Endothelial cell of umbilical vein (primary cell): ENCODE results near the gene PSORS1C1.
A peak's percentile ranks its signal among the peaks of the same experiment; 100 is the strongest.

Source experiments
- MAX ChIP-seq: IDR thresholded peaks from 2 replicates; pipeline ENCODE4 v1.6.1; 2011; ENCODE audit not compliant: insufficient read depth, insufficient read length
- POLR2A ChIP-seq: IDR thresholded peaks from 2 replicates; pipeline ENCODE4 v1.6.1; 2012; ENCODE audit warnings: low read depth, mild to moderate bottlenecking, control low read depth, low read length
- TF ChIP-seq, protein P1 (sequence below), 2 donors: IDR thresholded peaks; 1 replicate in 1 of 2; 2 replicates in 1 of 2; pipeline ENCODE4 v1.5.1; 2011; ENCODE audit warnings: low read length in 2 of 2, mild to moderate bottlenecking in 2 of 2, moderate library complexity in 2 of 2, control low read depth in 1 of 2, inconsistent platforms in 1 of 2, low read depth in 1 of 2; ENCODE audit not compliant: insufficient read depth in 1 of 2; ENCODE audit errors: extremely low read depth in 1 of 2

- TF ChIP-seq POLR2A (peak; percentile 24), MAX (no peak)
- TF ChIP-seq, protein P1, sequence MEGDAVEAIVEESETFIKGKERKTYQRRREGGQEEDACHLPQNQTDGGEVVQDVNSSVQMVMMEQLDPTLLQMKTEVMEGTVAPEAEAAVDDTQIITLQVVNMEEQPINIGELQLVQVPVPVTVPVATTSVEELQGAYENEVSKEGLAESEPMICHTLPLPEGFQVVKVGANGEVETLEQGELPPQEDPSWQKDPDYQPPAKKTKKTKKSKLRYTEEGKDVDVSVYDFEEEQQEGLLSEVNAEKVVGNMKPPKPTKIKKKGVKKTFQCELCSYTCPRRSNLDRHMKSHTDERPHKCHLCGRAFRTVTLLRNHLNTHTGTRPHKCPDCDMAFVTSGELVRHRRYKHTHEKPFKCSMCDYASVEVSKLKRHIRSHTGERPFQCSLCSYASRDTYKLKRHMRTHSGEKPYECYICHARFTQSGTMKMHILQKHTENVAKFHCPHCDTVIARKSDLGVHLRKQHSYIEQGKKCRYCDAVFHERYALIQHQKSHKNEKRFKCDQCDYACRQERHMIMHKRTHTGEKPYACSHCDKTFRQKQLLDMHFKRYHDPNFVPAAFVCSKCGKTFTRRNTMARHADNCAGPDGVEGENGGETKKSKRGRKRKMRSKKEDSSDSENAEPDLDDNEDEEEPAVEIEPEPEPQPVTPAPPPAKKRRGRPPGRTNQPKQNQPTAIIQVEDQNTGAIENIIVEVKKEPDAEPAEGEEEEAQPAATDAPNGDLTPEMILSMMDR (IDR thresholded peaks at IDR 0.05; ENCODE audit: extremely low read depth in 1 of 2, insufficient read depth in 1 of 2, low read depth in 1 of 2, low read length in 2 of 2) = no peak
Observed at GRCh38 chr6:31086788-31087440, 27.7 kb upstream of the PSORS1C1 start.
